HepG2 (cell line): ENCODE measurements around the gene SLC34A3. TPM values are rescaled to one million over a fixed set of nuclear protein-coding genes. Genes with fewer than 3 reads are reported as not detected.

ENCODE experiments used
- ELF3 ChIP-seq: IDR thresholded peaks from 2 replicates; pipeline ENCODE4 v1.6.1; 2016; ENCODE audit warnings: missing genetic modification reagents, missing compliant biosample characterization
- HES4 ChIP-seq: sonication (generic); formaldehyde crosslinking; IDR thresholded peaks from 2 replicates; pipeline ENCODE4 v1.9.0; 2021; ENCODE audit warnings: mild to moderate bottlenecking, missing genetic modification reagents, borderline replicate concordance
- MZF1 ChIP-seq: sonication (generic); formaldehyde crosslinking; IDR thresholded peaks from 2 replicates; pipeline ENCODE4 v1.8.1; 2023; ENCODE audit warnings: mild to moderate bottlenecking, missing genetic modification reagents, borderline replicate concordance
- NFIC ChIP-seq: IDR thresholded peaks from 2 replicates; pipeline ENCODE4 v1.6.1; 2012; ENCODE audit warnings: mild to moderate bottlenecking, low read length, inconsistent platforms
- POLR2AphosphoS5 ChIP-seq: IDR thresholded peaks from 2 replicates; pipeline ENCODE4 v1.6.1; 2012; ENCODE audit warnings: low read depth, low read length
- SNAI1 ChIP-seq: sonication (generic); formaldehyde crosslinking; IDR thresholded peaks from 2 replicates; pipeline ENCODE4 v1.5.0; 2020; ENCODE audit warnings: mild to moderate bottlenecking, missing genetic modification reagents, borderline replicate concordance
- STAT6 ChIP-seq: sonication (generic); formaldehyde crosslinking; IDR thresholded peaks from 2 replicates; pipeline ENCODE4 v1.4.0; 2020; ENCODE audit warnings: missing genetic modification reagents, mild to moderate bottlenecking, borderline replicate concordance
- TARDBP ChIP-seq: sonication (generic); formaldehyde crosslinking; IDR thresholded peaks from 2 replicates; pipeline ENCODE4 v1.8.0; 2022; ENCODE audit warnings: mild to moderate bottlenecking, missing genetic modification reagents
- ZFP90 ChIP-seq: sonication (generic); formaldehyde crosslinking; IDR thresholded peaks from 2 replicates; pipeline ENCODE4 v1.8.0; 2022; ENCODE audit warnings: missing genetic modification reagents, mild to moderate bottlenecking, inconsistent platforms, borderline replicate concordance
- ZNF20 ChIP-seq: sonication (generic); formaldehyde crosslinking; IDR thresholded peaks from 2 replicates; pipeline ENCODE4 v1.4.0; 2020; ENCODE audit warnings: mild to moderate bottlenecking, moderate library complexity, missing genetic modification reagents
- ZNF256 ChIP-seq: sonication (generic); formaldehyde crosslinking; conservative IDR thresholded peaks from 2 replicates; pipeline ENCODE4 v1.4.0; 2020; ENCODE audit warnings: missing genetic modification reagents
- ZNF451 ChIP-seq: sonication (generic); formaldehyde crosslinking; IDR thresholded peaks from 2 replicates; pipeline ENCODE4 v1.5.0; 2020; ENCODE audit warnings: mild to moderate bottlenecking, missing genetic modification reagents
- ZNF546 ChIP-seq: sonication (generic); formaldehyde crosslinking; conservative IDR thresholded peaks from 2 replicates; pipeline ENCODE4 v1.8.1; 2023; ENCODE audit warnings: mild to moderate bottlenecking, missing genetic modification reagents
- ZNF605 ChIP-seq: sonication (generic); formaldehyde crosslinking; IDR thresholded peaks from 2 replicates; pipeline ENCODE4 v1.8.0; 2022; ENCODE audit warnings: mild to moderate bottlenecking, missing genetic modification reagents
- ZNF614 ChIP-seq: IDR thresholded peaks from 2 replicates; pipeline ENCODE4 v1.6.1; 2018; ENCODE audit warnings: missing biosample characterization, missing genetic modification reagents, inconsistent platforms, borderline replicate concordance
- ZNF639 ChIP-seq: conservative IDR thresholded peaks from 2 replicates; pipeline ENCODE4 v1.6.1; 2018; ENCODE audit warnings: missing genetic modification reagents
- ZNF7 ChIP-seq: IDR thresholded peaks from 2 replicates; pipeline ENCODE4 v1.6.1; 2016; ENCODE audit warnings: missing biosample characterization, missing genetic modification reagents
- ZNF720 ChIP-seq: sonication (generic); formaldehyde crosslinking; IDR thresholded peaks from 2 replicates; pipeline ENCODE4 v1.4.0; 2020; ENCODE audit warnings: missing genetic modification reagents
- ZNF75D ChIP-seq: sonication (generic); formaldehyde crosslinking; IDR thresholded peaks from 2 replicates; pipeline ENCODE4 v1.8.1; 2023; ENCODE audit warnings: missing genetic modification reagents, mild to moderate bottlenecking, borderline replicate concordance
- ZNF816 ChIP-seq: sonication (generic); formaldehyde crosslinking; IDR thresholded peaks from 2 replicates; pipeline ENCODE4 v1.8.0; 2022; ENCODE audit warnings: missing genetic modification reagents, mild to moderate bottlenecking, borderline replicate concordance
- ZNF883 ChIP-seq: sonication (generic); formaldehyde crosslinking; IDR thresholded peaks from 2 replicates; pipeline ENCODE4 v1.5.1; 2020; ENCODE audit warnings: mild to moderate bottlenecking, missing genetic modification reagents; ENCODE audit errors: not compliant biosample characterization
- polyA plus RNA-seq, 8 experiments: library from polyadenylated mRNA; depleted of rRNA in 3 of 8; stranded (reverse) in 7 of 8; unstranded in 1 of 8; fragments of >200 nt; fragmentation: Illumina TruSeq in 4 of 8; extraction: Trizol in 4 of 8; gene quantifications; 2 replicates each; pipeline versions ENCODE4 v1.2.1 to v1.2.3, GENCODE V29; 2011 to 2016; ENCODE audit warnings: low read depth in 4 of 8, missing spikeins in 1 of 8, mixed read lengths in 1 of 8; ENCODE audit not compliant: insufficient read depth in 1 of 8
- total RNA-seq, 5 experiments: library from RNA; depleted of rRNA; stranded (reverse); fragments of >200 nt; fragmentation: Illumina TruSeq; extraction: Trizol; gene quantifications; 2 replicates each; pipeline ENCODE4 v1.2.3, GENCODE V29; 2016; ENCODE audit warnings: low read depth in 1 of 5
- TF ChIP-seq, protein P1 (sequence below): sonication (generic); formaldehyde crosslinking; IDR thresholded peaks from 2 replicates; pipeline ENCODE4 v1.8.0; 2022; ENCODE audit warnings: low read depth, missing genetic modification reagents
- TF ChIP-seq, protein P2 (sequence below): sonication (generic); formaldehyde crosslinking; conservative IDR thresholded peaks from 2 replicates; pipeline ENCODE4 v1.8.0; 2022; ENCODE audit warnings: mild to moderate bottlenecking, moderate library complexity, missing genetic modification reagents

SLC34A3 gene
- total and polyA plus RNA-seq, 2 of the 13 experiments (the other 11 are each of a cell fraction or from before 2014, with no cell fraction given): 0.07 to 1.0 TPM

GRCh38 chr9:137276473-137277328 is 46.0 kb downstream of the SLC34A3 start (continued):
- no peak for TF ChIP-seq STAT6 (CRISPR knock-in tag)
- TF ChIP-seq ZNF451 (CRISPR knock-in tag): no peak
- no peak for TF ChIP-seq ZNF75D (CRISPR knock-in tag)
- TF ChIP-seq ZNF256: no peak
- no peak for TF ChIP-seq ZNF816 (CRISPR knock-in tag)
- 0 out of 2 replicates have a peak, but pooled peaks have one; percentile 19 for TF ChIP-seq ZFP90
- no peak for TF ChIP-seq TARDBP (CRISPR knock-in tag)
- TF ChIP-seq, protein P1, sequence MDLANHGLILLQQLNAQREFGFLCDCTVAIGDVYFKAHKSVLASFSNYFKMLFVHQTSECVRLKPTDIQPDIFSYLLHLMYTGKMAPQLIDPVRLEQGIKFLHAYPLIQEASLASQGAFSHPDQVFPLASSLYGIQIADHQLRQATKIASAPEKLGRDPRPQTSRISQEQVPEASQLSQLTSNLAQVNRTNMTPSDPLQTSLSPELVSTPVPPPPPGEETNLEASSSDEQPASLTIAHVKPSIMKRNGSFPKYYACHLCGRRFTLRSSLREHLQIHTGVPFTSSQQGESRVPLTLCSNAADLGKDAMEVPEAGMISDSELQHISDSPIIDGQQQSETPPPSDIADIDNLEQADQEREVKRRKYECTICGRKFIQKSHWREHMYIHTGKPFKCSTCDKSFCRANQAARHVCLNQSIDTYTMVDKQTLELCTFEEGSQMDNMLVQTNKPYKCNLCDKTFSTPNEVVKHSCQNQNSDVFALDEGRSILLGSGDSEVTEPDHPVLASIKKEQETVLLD (CRISPR knock-in tag): no peak
- TF ChIP-seq MZF1 (CRISPR knock-in tag): no peak
- peak; percentile 74 for TF ChIP-seq ZNF883 (CRISPR knock-in tag)
- no peak for TF ChIP-seq ELF3 (CRISPR knock-in tag)
- TF ChIP-seq ZNF720 (CRISPR knock-in tag): 0 out of 2 replicates have a peak, but pooled peaks have one; percentile 43
- TF ChIP-seq HES4: no peak
- TF ChIP-seq ZNF20 (CRISPR knock-in tag): peak; percentile 84; the same call in 1 of the 2 replicates
- TF ChIP-seq, protein P2, sequence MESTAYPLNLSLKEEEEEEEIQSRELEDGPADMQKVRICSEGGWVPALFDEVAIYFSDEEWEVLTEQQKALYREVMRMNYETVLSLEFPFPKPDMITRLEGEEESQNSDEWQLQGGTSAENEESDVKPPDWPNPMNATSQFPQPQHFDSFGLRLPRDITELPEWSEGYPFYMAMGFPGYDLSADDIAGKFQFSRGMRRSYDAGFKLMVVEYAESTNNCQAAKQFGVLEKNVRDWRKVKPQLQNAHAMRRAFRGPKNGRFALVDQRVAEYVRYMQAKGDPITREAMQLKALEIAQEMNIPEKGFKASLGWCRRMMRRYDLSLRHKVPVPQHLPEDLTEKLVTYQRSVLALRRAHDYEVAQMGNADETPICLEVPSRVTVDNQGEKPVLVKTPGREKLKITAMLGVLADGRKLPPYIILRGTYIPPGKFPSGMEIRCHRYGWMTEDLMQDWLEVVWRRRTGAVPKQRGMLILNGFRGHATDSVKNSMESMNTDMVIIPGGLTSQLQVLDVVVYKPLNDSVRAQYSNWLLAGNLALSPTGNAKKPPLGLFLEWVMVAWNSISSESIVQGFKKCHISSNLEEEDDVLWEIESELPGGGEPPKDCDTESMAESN (CRISPR knock-in tag): peak; percentile 70
- TF ChIP-seq SNAI1 (CRISPR knock-in tag): 0 out of 2 replicates have a peak, but pooled peaks have one; percentile 55
- TF ChIP-seq POLR2AphosphoS5: no peak
- no peak for TF ChIP-seq ZNF7
- TF ChIP-seq ZNF614 (CRISPR knock-in tag): no peak
- TF ChIP-seq ZNF605 (CRISPR knock-in tag): no peak
- TF ChIP-seq ZNF546 (CRISPR knock-in tag): peak; percentile 38; the same call in 1 of the 2 replicates
- TF ChIP-seq ZNF639 (CRISPR knock-in tag): no peak
- no peak for TF ChIP-seq NFIC
